ENCODE data around the gene FAM156B.
"Not testable (repeated sequence)": the region's sequence is repeated elsewhere in the genome, so short reads cannot be mapped to it uniquely, and the experiment has no call there.

- TF ChIP-seq POLR2A (IDR thresholded peaks at IDR 0.05; ENCODE audit: low read length); E2F6 (IDR thresholded peaks at IDR 0.05; ENCODE audit: borderline replicate concordance, low read depth); CTCF (IDR thresholded peaks at IDR 0.05); JUN (IDR thresholded peaks at IDR 0.05); EP300 (IDR thresholded peaks at IDR 0.05); RARB (CRISPR knock-in tag; IDR thresholded peaks at IDR 0.05); MAZ (IDR thresholded peaks at IDR 0.05; ENCODE audit: borderline replicate concordance, low read depth, low read length); RFX5 (IDR thresholded peaks at IDR 0.05); ATOH8 (CRISPR knock-in tag; IDR thresholded peaks at IDR 0.05; ENCODE audit: low read depth): not testable (repeated sequence)
- TF ChIP-seq, protein P1, sequence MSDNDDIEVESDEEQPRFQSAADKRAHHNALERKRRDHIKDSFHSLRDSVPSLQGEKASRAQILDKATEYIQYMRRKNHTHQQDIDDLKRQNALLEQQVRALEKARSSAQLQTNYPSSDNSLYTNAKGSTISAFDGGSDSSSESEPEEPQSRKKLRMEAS (IDR thresholded peaks at IDR 0.05): not testable (repeated sequence)
- TF ChIP-seq, protein P2, sequence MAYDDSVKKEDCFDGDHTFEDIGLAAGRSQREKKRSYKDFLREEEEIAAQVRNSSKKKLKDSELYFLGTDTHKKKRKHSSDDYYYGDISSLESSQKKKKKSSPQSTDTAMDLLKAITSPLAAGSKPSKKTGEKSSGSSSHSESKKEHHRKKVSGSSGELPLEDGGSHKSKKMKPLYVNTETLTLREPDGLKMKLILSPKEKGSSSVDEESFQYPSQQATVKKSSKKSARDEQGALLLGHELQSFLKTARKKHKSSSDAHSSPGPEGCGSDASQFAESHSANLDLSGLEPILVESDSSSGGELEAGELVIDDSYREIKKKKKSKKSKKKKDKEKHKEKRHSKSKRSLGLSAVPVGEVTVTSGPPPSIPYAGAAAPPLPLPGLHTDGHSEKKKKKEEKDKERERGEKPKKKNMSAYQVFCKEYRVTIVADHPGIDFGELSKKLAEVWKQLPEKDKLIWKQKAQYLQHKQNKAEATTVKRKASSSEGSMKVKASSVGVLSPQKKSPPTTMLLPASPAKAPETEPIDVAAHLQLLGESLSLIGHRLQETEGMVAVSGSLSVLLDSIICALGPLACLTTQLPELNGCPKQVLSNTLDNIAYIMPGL (CRISPR knock-in tag; IDR thresholded peaks at IDR 0.05; ENCODE audit: borderline replicate concordance): not testable (repeated sequence)
These were observed 20.7 kb upstream of the FAM156B start for GRCh38 chrX:52876386-52876785.
